ENCODE data around the gene CADPS. TPM values are rescaled to one million over a fixed set of nuclear protein-coding genes. Genes with fewer than 3 reads are reported as not detected.

The CADPS gene
- total and polyA plus RNA-seq, 2 experiments from 2014 or later: 2.8 to 8.1 TPM

GRCh38 chr3:62679988-62680387, 195.2 kb downstream of the CADPS start:
- no peaks in the 10 kb centered on the region for H3K27me3 ChIP-seq
- H4K20me1 ChIP-seq (ENCODE audit: insufficient read depth, poor library complexity, severe bottlenecking): no peaks in the 10 kb centered on the region
- no peak overlapping the region for H3K27ac ChIP-seq
- no peak for TF ChIP-seq EZH2phosphoT487 (IDR thresholded peaks at IDR 0.05; ENCODE audit: low read depth, severe bottlenecking, unreplicated experiment)
- no peak for TF ChIP-seq CTCF (IDR thresholded peaks at IDR 0.05; ENCODE audit: poor library complexity)
- TF ChIP-seq EZH2 (IDR thresholded peaks at IDR 0.05; ENCODE audit: borderline replicate concordance): no peak
- WGBS (ENCODE audit: low lambda C conversion rate, missing lambda C conversion rate): 85% methylated on average over 3 of the region's 3 CpGs
- H3K9me3 ChIP-seq (ENCODE audit: low read depth): no peaks in the 10 kb centered on the region
- H3K79me2 ChIP-seq: no peaks in the 10 kb centered on the region
- H3K36me3 ChIP-seq (replicated peaks; ENCODE audit: insufficient read depth, low read depth): no peaks in the 10 kb centered on the region
- no peak overlapping the region for H3K4me2 ChIP-seq
- no peak overlapping the region for H2AFZ ChIP-seq
- no peak overlapping the region for H3K4me3 ChIP-seq
- H3K4me1 ChIP-seq (ENCODE audit: insufficient read depth): no peaks in the 10 kb centered on the region
- H3K9me2 ChIP-seq (replicated peaks; ENCODE audit: insufficient read depth): no peaks in the 10 kb centered on the region
- no peak for DNase-seq (ENCODE audit: low spot score)

- H3K27ac ChIP-seq: no peak overlapping the region
- H3K4me2 ChIP-seq: no peak overlapping the region
- no peaks in the 10 kb centered on the region for H3K27me3 ChIP-seq
- H4K20me1 ChIP-seq (ENCODE audit: insufficient read depth, poor library complexity, severe bottlenecking): no peaks in the 10 kb centered on the region
- H3K9me3 ChIP-seq (ENCODE audit: low read depth): no peaks in the 10 kb centered on the region
- no peak overlapping the region for H2AFZ ChIP-seq
- 72% methylated on average over 3 of the region's 3 CpGs for WGBS (ENCODE audit: low lambda C conversion rate, missing lambda C conversion rate)
- H3K79me2 ChIP-seq: no peaks in the 10 kb centered on the region
- H3K36me3 ChIP-seq (replicated peaks; ENCODE audit: insufficient read depth, low read depth): no peaks in the 10 kb centered on the region
- no peaks in the 10 kb centered on the region for H3K9me2 ChIP-seq (replicated peaks; ENCODE audit: insufficient read depth)
- no peak overlapping the region for H3K4me3 ChIP-seq
- TF ChIP-seq EZH2phosphoT487 (IDR thresholded peaks at IDR 0.05; ENCODE audit: low read depth, severe bottlenecking, unreplicated experiment) (no peak), CTCF (IDR thresholded peaks at IDR 0.05; ENCODE audit: poor library complexity) (no peak)
- H3K4me1 ChIP-seq (ENCODE audit: insufficient read depth): no peaks in the 10 kb centered on the region
- DNase-seq (ENCODE audit: low spot score): no peak
Measured at GRCh38 chr3:62678841-62679240, 196.4 kb downstream of the CADPS start.

DNA sequence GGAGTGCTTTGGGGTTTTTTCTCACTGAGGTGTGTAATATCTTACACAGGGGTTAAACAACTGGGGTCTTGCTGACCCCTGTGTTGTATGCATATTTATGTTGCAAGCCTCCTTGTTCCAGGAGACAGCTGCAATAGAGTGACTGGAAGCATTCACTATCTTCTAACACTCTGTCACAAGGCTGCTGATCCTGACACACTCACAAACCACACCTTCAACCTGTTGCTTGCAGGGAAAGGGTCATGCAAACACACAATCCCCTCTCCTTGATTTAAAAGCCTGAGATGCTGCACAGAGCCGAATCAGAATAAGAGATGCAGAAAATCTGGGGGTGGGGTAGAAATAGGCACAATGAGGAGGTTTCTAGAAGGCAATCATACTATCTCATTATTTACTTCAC, 197.3 kb downstream of the CADPS start:
- Histone ChIP-seq H3K36me3 (replicated peaks; ENCODE audit: insufficient read depth, low read depth) (no peaks in the 10 kb centered on the region), H3K27ac (no peak overlapping the region), H2AFZ (no peak overlapping the region), H3K79me2 (no peaks in the 10 kb centered on the region), H3K4me3 (no peak overlapping the region), H4K20me1 (ENCODE audit: insufficient read depth, poor library complexity, severe bottlenecking) (no peaks in the 10 kb centered on the region), H3K4me1 (ENCODE audit: insufficient read depth) (no peaks in the 10 kb centered on the region), H3K9me3 (ENCODE audit: low read depth) (no peaks in the 10 kb centered on the region), H3K4me2 (no peak overlapping the region), H3K9me2 (replicated peaks; ENCODE audit: insufficient read depth) (no peaks in the 10 kb centered on the region), H3K27me3 (no peaks in the 10 kb centered on the region)
- DNase-seq (ENCODE audit: low spot score): no peak
- 68% methylated on average over 1 of the region's 1 CpG for WGBS (ENCODE audit: low lambda C conversion rate, missing lambda C conversion rate)
- TF ChIP-seq EZH2 (IDR thresholded peaks at IDR 0.05; ENCODE audit: borderline replicate concordance) (no peak), CTCF (IDR thresholded peaks at IDR 0.05; ENCODE audit: poor library complexity) (no peak), EZH2phosphoT487 (IDR thresholded peaks at IDR 0.05; ENCODE audit: low read depth, severe bottlenecking, unreplicated experiment) (no peak)

- no peaks in the 10 kb centered on the region for H3K27me3 ChIP-seq
- DNase-seq (ENCODE audit: low spot score): no peak
- no peaks in the 10 kb centered on the region for H3K9me3 ChIP-seq (ENCODE audit: low read depth)
- WGBS (ENCODE audit: low lambda C conversion rate, missing lambda C conversion rate): 68% methylated on average over 3 of the region's 3 CpGs
- H2AFZ ChIP-seq: no peak overlapping the region
- H3K27ac ChIP-seq: no peak overlapping the region
- H3K9me2 ChIP-seq (replicated peaks; ENCODE audit: insufficient read depth): no peaks in the 10 kb centered on the region
- no peak overlapping the region for H3K4me3 ChIP-seq
- no peaks in the 10 kb centered on the region for H3K79me2 ChIP-seq
- no peaks in the 10 kb centered on the region for H3K36me3 ChIP-seq (replicated peaks; ENCODE audit: insufficient read depth, low read depth)
- no peaks in the 10 kb centered on the region for H4K20me1 ChIP-seq (ENCODE audit: insufficient read depth, poor library complexity, severe bottlenecking)
- TF ChIP-seq EZH2phosphoT487 (IDR thresholded peaks at IDR 0.05; ENCODE audit: low read depth, severe bottlenecking, unreplicated experiment): no peak
- no peak for TF ChIP-seq CTCF (IDR thresholded peaks at IDR 0.05; ENCODE audit: poor library complexity)
- TF ChIP-seq EZH2 (IDR thresholded peaks at IDR 0.05; ENCODE audit: borderline replicate concordance): no peak
- H3K4me2 ChIP-seq: no peak overlapping the region
- H3K4me1 ChIP-seq (ENCODE audit: insufficient read depth): no peaks in the 10 kb centered on the region
Measured at GRCh38 chr3:62676689-62677271, 198.4 kb downstream of the CADPS start.

Data from hepatocyte (in vitro differentiated cells).